Measurements from ENCODE around the gene ABL2.

ABL2 gene

GRCh38 chr1:179127163-179127895, 102.1 kb downstream of the ABL2 start:
- DNase-seq: no peak

GRCh38 chr1:179126338-179127060, 103.0 kb downstream of the ABL2 start:
- DNase-seq: no peak

GRCh38 chr1:179124873-179125272, 104.6 kb downstream of the ABL2 start:
- no peak for DNase-seq

- peak; percentile 40 for DNase-seq
Observed at GRCh38 chr1:179121159-179121938, 108.1 kb downstream of the ABL2 start.

GRCh38 chr1:179120736-179121135, 108.7 kb downstream of the ABL2 start:
- DNase-seq: no peak

GRCh38 chr1:179119513-179119912, 110.0 kb downstream of the ABL2 start:
- DNase-seq: no peak

GRCh38 chr1:179115181-179115580, 114.3 kb downstream of the ABL2 start:
- DNase-seq: no peak

GRCh38 chr1:179108644-179109043, 120.8 kb downstream of the ABL2 start:
- DNase-seq: no peak

- DNase-seq: no peak
Observed at GRCh38 chr1:179107706-179108629, 121.5 kb downstream of the ABL2 start.

- no peak for DNase-seq
Observed at GRCh38 chr1:179105393-179105792, 124.1 kb downstream of the ABL2 start.

- DNase-seq: no peak
Observed at GRCh38 chr1:179104611-179105250, 124.7 kb downstream of the ABL2 start.

- no peak for DNase-seq
Observed at GRCh38 chr1:179103999-179104398, 125.5 kb downstream of the ABL2 start.

- no peak for DNase-seq
Observed at GRCh38 chr1:179101566-179101965, 127.9 kb downstream of the ABL2 start.

- DNase-seq: no peak
Observed at GRCh38 chr1:179099891-179100290, 129.6 kb downstream of the ABL2 start.

GRCh38 chr1:179095924-179096323, 133.6 kb downstream of the ABL2 start:
- no peak for DNase-seq

GRCh38 chr1:179095377-179095776, 134.1 kb downstream of the ABL2 start:
- no peak for DNase-seq

- no peak for DNase-seq
Observed at GRCh38 chr1:179094818-179095217, 134.7 kb downstream of the ABL2 start.

GRCh38 chr1:179092896-179093461, 136.5 kb downstream of the ABL2 start:
- DNase-seq: no peak

GRCh38 chr1:179091691-179092165, 137.7 kb downstream of the ABL2 start:
- DNase-seq: no peak

GRCh38 chr1:179090923-179091322, 138.6 kb downstream of the ABL2 start:
- DNase-seq: no peak

GRCh38 chr1:179090522-179090921, 139.0 kb downstream of the ABL2 start:
- DNase-seq: no peak
